ENCODE results near the gene COG7.

The COG7 gene

DNA sequence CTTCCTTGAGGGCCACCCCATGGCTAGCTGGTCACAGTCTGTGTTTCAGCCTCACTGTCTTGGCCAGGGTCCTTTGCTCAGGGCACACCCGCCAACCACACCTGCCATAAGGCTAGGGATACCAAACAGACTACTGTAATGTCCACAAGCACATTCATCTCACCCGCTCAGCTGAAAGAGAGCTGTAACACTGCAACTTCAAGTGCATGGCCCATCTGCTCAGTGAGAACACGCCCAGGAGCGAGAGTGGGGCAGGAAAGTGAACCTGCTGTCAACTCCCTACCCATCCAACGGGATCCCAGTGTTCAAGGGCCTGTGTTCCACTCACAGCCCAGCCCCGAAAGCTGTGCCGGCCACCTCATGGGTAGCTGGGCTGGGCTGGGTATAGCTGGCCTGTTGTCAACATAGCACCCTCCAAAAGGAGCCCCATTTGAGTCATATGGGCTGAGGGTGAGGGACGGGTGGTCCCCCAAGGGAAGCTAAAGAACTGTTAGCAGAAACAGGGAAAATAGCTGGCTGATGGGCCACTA lies 95.2 kb downstream of the COG7 start:
- no peak for DNase-seq
- Histone ChIP-seq H3K27me3 (replicated peaks) (no peaks in the 10 kb centered on the region), H3K36me3 (replicated peaks) (no peaks in the 10 kb centered on the region), H3K27ac (no peak overlapping the region), H3K4me3 (ENCODE audit: low read depth, low read length) (no peak overlapping the region)
- in situ Hi-C loops (cut with HindIII; ENCODE audit: low pct_ligation_motif_present, low sequenced_read_pairs): no loop called here
- TF ChIP-seq, protein P1, sequence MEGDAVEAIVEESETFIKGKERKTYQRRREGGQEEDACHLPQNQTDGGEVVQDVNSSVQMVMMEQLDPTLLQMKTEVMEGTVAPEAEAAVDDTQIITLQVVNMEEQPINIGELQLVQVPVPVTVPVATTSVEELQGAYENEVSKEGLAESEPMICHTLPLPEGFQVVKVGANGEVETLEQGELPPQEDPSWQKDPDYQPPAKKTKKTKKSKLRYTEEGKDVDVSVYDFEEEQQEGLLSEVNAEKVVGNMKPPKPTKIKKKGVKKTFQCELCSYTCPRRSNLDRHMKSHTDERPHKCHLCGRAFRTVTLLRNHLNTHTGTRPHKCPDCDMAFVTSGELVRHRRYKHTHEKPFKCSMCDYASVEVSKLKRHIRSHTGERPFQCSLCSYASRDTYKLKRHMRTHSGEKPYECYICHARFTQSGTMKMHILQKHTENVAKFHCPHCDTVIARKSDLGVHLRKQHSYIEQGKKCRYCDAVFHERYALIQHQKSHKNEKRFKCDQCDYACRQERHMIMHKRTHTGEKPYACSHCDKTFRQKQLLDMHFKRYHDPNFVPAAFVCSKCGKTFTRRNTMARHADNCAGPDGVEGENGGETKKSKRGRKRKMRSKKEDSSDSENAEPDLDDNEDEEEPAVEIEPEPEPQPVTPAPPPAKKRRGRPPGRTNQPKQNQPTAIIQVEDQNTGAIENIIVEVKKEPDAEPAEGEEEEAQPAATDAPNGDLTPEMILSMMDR (IDR thresholded peaks at IDR 0.05; ENCODE audit: low read depth, low read length, missing control alignments): no peak

DNA sequence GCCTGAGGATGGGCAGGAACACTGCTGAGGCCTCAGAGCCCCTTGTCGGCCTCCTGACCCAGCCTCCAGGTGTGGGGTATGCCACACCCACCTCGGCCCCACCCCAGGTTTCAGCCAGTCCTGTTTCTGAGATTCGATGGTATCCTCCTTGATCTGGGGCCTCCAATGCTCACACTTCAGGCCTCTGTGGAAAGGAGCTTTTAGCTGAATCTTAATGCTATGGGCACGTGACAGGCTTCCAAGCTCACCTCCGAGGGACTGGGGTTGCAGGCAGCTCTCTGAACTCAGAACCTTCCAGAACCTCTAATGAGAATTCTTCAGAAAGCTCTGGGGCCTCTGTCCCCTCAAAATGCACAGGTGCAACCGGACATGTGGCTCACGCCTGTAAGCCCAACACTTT lies 96.0 kb downstream of the COG7 start:
- TF ChIP-seq, protein P1 (IDR thresholded peaks at IDR 0.05; ENCODE audit: low read depth, low read length, missing control alignments): no peak
- Histone ChIP-seq H3K27me3 (replicated peaks) (no peaks in the 10 kb centered on the region), H3K27ac (no peak overlapping the region), H3K4me3 (ENCODE audit: low read depth, low read length) (no peak overlapping the region), H3K36me3 (replicated peaks) (no peaks in the 10 kb centered on the region)
- DNase-seq: no peak
- in situ Hi-C loops (cut with HindIII; ENCODE audit: low pct_ligation_motif_present, low sequenced_read_pairs): no loop called here

DNA sequence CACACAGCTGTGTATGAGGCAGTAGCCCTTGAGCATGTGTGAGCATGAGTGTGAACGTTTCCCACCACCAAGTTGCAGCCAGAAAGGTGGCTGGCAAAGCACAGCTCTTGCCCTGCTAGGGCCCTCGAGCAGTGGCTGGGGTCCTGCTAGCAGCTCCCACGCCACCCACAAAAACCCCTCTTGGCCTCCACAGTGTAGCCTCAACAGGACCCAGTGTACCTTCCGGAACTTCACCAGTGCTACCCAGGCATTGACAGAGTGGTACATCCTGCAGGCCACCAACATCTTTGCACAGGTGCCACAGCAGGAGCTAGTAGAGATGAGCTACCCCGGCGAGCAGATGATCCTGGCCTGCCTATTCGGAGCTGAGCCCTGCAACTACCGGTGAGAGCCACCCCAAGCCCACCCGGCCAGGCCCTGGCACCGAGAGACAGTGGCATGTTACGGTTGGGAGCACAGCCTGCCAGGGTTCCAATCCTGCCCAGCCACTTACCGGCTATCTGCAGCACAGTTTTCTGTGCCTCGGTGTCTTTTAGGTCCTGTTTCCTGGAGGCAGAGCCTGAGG lies 97.8 kb downstream of the COG7 start:
- no peak for DNase-seq
- TF ChIP-seq, protein P1 (IDR thresholded peaks at IDR 0.05; ENCODE audit: low read depth, low read length, missing control alignments): no peak
- Histone ChIP-seq H3K27me3 (replicated peaks) (no peaks in the 10 kb centered on the region), H3K36me3 (replicated peaks) (no peaks in the 10 kb centered on the region), H3K4me3 (ENCODE audit: low read depth, low read length) (no peak overlapping the region), H3K27ac (no peak overlapping the region)
- in situ Hi-C loops (cut with HindIII; ENCODE audit: low pct_ligation_motif_present, low sequenced_read_pairs): no loop called here

DNA sequence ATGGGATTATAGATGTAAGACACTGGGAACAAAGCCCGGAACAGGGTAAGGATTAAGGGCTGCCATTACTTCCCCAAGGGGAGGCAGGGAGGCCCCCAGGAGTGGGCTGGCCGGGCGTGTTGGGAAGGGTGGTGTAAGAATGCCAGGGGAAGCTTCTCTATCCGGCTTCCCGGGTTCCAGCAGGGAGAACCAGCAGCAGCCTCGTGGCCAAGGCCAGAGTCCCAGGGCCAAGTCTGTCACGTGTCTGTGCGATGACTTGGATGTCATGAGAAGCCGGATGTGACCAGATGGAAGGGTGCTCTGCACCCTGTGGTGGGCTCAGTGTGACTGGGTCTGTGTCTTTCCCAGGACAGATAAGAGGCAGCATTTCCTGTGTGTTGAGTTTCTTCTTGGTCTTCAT lies 98.7 kb downstream of the COG7 start:
- TF ChIP-seq, protein P1 (IDR thresholded peaks at IDR 0.05; ENCODE audit: low read depth, low read length, missing control alignments): no peak
- no peak for DNase-seq
- in situ Hi-C loops (cut with HindIII; ENCODE audit: low pct_ligation_motif_present, low sequenced_read_pairs): no loop called here
- Histone ChIP-seq H3K27me3 (replicated peaks) (no peaks in the 10 kb centered on the region), H3K4me3 (ENCODE audit: low read depth, low read length) (no peak overlapping the region), H3K27ac (no peak overlapping the region), H3K36me3 (replicated peaks) (no peaks in the 10 kb centered on the region)

DNA sequence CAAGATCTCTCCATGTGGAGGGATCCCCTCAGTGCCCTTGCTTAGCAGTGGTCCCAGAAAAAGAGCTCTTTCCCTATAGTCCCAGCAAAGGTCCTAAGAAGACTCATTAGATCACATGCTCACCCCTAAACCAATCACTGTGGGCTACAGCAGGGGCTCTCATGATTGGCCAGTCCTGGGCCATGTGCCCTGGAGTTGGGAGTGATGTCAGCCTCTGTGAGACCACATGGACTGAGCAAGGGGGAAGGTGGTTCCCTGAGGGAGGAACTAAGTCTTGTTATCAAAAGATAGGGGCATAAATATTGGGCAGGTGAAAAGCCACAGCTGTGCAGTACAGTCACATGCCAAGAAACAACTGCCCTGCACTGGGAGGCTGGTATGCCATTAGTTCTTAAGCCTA lies 99.5 kb downstream of the COG7 start:
- no peak for DNase-seq
- Histone ChIP-seq H3K27ac (no peak overlapping the region), H3K27me3 (replicated peaks) (no peaks in the 10 kb centered on the region), H3K4me3 (ENCODE audit: low read depth, low read length) (no peak overlapping the region), H3K36me3 (replicated peaks) (no peaks in the 10 kb centered on the region)
- in situ Hi-C loops (cut with HindIII; ENCODE audit: low pct_ligation_motif_present, low sequenced_read_pairs): no loop called here
- TF ChIP-seq, protein P1 (IDR thresholded peaks at IDR 0.05; ENCODE audit: low read depth, low read length, missing control alignments): no peak

DNA sequence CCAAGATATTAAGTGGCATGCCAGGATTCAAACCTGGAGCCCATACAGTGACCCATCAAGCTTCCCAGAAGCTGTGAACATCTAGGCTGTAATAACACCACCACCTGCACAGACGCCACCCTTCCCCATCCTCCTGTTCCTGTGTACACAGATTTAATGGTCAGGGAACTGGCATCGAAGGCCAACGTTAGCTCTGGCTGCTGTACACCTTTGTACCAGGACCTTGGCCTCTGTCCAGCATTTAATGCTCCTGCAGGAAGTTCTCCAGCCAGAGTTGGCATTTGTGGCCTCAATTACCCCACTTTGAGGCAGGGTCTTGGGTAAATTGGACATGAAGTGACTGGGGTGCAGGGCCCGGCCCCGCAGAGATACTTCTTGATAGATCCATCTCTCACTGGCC lies 101.6 kb downstream of the COG7 start:
- H3K36me3 ChIP-seq (replicated peaks): no peaks in the 10 kb centered on the region
- in situ Hi-C loops (cut with HindIII; ENCODE audit: low pct_ligation_motif_present, low sequenced_read_pairs): no loop called here
- H3K4me3 ChIP-seq (ENCODE audit: low read depth, low read length): no peak overlapping the region
- no peak overlapping the region for H3K27ac ChIP-seq
- DNase-seq: no peak
- H3K27me3 ChIP-seq (replicated peaks): no peaks in the 10 kb centered on the region
- TF ChIP-seq, protein P1 (IDR thresholded peaks at IDR 0.05; ENCODE audit: low read depth, low read length, missing control alignments): no peak

All from brain microvascular endothelial cell (primary cell).